GM13976 (cell line): ENCODE results near the gene TMEM135.

Source experiments
- DNase-seq: peaks from one replicate; pipeline ENCODE4 v3.0.0; 2012; ENCODE audit warnings: low spot score
- CTCF ChIP-seq: IDR thresholded peaks from 2 replicates; pipeline ENCODE4 v1.5.1; 2012; ENCODE audit warnings: borderline replicate concordance, mild to moderate bottlenecking; ENCODE audit not compliant: insufficient read depth; ENCODE audit errors: extremely low read depth, missing control alignments, control extremely low read depth
- in situ Hi-C: fragments of 300-500 bp; cut with MboI; formaldehyde crosslinking; loops from one replicate; pipeline ENCODE4 v1.12.0; 2022; ENCODE audit warnings: low sequenced_read_pairs, mixed read lengths, inconsistent platforms; ENCODE audit not compliant: unreplicated experiment

Gene TMEM135

DNA sequence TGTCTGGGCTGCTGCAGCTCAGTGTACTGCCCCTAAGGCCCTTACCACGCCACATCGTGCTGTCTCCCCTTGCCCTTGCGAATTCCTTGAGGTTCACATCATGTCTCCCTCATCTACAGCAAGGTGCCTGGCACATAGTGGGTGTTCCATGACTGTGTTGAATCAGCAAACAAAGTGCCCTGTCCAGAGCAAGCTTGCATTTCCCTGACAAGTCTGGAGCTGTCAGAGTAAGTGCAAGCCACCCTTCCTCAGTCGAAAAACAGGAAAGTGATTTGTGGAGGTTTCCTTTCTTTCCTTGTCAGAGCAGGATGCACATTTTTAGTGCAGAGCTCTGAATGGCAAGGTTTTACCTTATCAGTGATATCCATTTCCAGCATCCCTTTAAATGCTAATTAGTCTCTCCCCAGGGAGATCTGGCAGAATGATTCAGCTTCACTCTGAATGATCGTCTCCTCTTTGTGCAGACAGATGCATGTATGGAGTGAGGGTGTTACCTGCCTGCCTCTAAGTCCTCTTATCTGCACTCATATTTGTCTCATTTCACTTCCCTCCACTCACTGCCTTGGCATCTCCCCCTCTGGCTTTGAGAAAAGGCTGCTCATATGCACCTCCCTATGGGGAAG is 331.2 kb downstream of the TMEM135 start:
- TF ChIP-seq CTCF, result no peak
- no peak for DNase-seq
- in situ Hi-C loops, result loop anchor here (25.0 kb wide), 1 partner anchor 1168 kb away; no protein-coding TSS in a partner anchor

GRCh38 chr11:87369888-87370287 is 332.2 kb downstream of the TMEM135 start:
- DNase-seq, result no peak
- in situ Hi-C loops, result loop anchor here (25.0 kb wide), 1 partner anchor 1167 kb away; no protein-coding TSS in a partner anchor
- TF ChIP-seq CTCF, result no peak

DNA sequence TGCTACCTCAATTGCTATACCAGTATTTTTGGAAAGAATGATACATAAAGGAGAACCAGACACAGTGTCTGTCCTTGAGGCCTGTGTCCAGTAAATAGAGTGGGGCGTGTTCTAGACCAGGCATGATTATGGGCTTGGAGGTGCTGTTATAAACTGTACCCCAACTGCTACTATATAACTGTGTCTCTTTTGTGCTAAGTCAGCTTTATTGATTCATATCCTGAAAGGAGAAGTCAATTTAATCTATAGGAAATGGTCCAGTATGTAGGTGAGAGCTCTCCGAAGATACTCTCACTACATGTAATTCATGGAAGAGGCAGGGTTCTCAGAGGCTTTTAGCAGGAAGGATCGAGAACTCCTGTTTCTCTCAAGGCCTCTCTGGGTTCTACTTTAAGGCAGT is 334.3 kb downstream of the TMEM135 start:
- no peak for TF ChIP-seq CTCF
- in situ Hi-C loops, result loop anchor here (25.0 kb wide), 1 partner anchor 1165 kb away; no protein-coding TSS in a partner anchor
- no peak for DNase-seq
